ENCODE data around the gene BNIP1.

Gene BNIP1

DNA sequence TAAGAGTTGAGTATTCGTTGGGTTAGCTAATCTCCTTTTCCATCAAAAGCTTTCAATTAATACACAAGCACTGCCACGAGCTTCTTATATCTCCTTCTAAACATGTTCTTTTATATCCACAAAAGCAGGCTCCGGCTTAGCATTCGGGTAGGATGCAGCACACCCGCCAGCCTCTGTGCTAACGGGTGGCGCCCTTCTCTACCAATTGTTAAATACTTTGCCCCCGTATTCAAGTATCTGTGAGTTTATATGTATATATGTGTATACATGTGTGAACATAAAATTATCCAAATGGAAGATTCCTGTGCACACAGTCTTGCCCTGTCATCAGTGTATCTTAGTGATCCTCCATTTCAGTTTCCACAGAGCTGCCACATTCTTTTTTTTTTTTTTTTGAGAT is 27.8 kb downstream of the BNIP1 start:
- no peak for DNase-seq

DNA sequence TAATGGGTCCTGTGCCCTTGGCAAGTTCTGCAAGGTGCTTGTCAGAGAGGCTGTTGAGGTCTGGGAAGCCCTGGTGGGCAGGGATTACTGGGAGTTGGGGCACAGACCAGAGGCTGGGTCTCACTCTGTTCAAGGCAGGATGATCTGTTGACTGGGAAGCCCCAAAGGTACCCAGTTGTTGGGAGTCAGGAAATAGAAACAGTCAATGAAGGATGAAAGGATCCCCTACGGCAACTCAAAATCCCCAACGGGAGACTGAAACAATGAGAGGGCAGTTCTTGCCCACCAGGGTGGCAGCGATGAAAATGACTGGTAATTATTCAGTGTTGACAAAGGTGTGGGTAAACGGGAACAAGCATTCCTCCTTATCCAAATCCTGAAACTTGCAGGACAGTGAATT is 31.2 kb downstream of the BNIP1 start:
- no peak for DNase-seq

- no peak for DNase-seq
These were observed 34.1 kb downstream of the BNIP1 start for GRCh38 chr5:173178369-173178910.

DNA sequence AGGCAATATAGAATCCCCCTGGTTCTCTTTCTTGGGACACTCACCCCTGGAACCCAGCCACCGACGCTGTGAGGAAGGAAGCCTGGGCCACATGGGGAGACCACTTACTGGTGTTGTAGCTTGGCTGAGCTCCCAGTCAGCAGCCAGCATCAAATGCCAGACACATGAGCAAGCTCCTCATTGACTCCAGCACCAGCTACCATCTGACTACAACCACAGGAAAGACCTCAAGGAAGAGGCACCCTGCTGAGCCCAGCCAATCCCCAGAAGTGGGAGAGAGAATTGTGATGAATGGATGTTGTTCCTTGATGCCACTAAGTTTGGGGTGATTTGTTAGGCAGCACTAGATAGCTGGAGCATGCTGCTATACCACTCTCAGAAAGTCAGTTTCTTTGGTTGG is 36.0 kb downstream of the BNIP1 start:
- DNase-seq, result no peak

GRCh38 chr5:173187054-173187743 is 42.9 kb downstream of the BNIP1 start:
- DNase-seq, result no peak

DNA sequence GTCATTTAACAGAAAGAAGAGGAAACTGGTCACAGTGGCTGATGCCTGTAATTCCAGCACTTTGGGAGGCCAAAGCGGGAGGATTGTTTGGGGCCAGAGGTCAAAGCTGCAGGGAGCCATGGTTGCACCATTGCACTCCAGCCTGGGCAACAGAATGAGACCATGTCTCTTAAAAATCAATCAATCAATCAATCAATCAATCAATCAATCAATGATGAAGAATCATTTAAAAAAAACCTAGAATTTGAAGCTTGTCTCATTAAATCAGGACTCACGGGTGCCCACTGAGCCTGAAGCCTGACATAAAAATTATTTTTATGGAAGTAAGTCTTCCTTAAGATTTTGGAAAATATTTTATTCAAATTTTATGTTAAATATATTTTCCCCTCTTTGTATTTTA is 43.9 kb downstream of the BNIP1 start:
- no peak for DNase-seq

DNA sequence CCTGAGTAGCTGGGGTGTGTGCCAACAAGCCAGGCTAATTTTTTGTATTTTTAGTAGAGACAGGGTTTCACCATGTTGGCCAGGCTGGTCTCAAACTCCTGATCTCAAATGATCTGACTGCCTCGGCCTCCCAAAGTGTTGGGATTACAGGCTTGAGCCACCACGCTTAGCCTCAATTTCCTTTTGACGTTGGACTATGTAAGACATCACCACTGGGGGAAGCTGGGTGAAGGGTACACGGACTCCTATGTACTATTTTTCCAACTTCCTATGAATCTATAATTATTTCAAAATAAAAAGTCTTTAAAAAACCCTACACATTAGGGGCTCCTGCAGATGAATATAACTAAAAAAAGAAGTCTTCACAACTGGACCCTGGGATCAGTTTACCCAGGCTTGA is 46.7 kb downstream of the BNIP1 start:
- no peak for DNase-seq

DNA sequence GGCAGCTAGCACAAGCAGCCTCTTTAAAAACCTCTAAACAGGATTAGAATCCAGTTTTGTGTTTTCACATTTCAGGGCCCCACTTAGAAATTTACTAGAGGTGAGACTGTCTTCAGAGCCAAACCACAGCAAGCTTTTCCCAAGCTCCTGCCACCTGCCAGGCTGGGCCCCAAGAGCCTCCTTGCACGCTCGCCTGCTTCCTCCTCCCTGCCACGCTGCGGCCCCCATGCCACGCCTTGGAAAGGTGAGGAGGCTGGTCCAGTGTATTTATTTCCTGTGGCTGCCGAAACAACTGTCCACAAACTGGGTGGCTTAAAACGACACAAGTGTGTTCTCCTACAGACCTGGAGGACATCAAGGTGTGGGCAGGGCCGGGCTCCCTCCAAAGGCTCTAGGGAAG is 47.2 kb downstream of the BNIP1 start:
- no peak for DNase-seq

GRCh38 chr5:173192561-173192960 is 48.2 kb downstream of the BNIP1 start:
- no peak for DNase-seq

DNA sequence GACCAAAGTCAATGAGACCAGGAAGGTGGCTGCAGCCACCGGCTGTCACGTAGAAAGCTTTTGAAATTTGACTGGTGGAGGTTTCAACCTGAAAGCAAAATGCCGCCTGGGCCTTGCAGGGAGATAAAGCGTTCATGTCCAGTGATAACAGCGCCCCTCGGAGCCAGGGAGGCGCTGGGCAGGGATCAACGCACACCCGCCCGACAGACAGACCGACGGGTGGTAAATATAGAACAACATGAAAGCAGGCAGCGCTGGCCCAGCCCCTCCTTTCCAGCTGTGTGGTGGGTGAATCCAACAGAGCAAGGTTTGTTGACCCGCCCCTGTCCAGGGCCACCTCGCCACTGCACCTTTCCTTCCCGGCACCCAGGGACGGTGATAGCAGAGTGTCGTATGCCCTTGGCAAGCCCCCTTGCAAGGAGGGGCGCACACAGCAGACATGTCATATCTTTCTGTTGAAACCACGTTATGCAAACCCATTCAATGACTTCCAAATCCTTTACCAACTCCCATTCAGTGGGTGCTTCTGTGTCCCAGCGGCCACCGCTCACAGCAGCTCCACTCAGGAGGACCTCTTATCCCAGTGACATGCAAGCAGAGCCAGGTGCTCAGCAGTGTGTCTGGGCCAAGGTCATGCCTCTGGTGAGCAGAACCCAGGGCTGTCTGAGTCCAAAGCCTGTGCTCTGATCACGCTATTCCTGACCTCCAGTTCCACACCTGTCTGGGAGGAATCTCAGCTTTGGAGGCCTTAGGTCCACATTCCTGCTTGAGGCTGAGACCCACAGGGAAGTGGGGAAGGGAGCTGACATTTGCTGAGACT is 52.0 kb downstream of the BNIP1 start:
- DNase-seq, result no peak

DNA sequence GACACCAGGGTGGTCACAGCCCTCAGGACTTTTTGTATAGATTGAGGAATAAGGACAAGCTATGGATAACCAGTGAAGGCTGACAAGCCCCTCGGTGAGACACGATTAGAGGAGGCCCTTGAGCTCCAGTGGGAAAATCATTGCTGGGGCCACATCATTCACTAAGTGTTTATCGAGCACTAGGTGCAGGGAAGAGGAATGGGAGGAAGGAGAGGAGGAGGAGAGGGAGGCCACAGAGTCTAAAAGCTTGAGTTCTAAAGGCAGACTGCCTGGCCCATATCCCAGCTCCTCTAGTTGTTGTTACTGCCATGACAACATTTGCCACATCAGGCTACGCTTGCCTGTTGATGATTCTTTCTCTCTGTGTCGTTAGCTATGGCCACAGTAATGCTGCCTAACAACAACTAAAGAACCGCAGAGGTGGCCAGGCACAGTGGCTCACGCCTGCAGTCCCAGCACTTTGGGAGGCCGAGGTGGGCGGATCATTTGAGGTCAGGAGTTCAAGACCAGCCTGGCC is 53.1 kb downstream of the BNIP1 start:
- no peak for DNase-seq

DNA sequence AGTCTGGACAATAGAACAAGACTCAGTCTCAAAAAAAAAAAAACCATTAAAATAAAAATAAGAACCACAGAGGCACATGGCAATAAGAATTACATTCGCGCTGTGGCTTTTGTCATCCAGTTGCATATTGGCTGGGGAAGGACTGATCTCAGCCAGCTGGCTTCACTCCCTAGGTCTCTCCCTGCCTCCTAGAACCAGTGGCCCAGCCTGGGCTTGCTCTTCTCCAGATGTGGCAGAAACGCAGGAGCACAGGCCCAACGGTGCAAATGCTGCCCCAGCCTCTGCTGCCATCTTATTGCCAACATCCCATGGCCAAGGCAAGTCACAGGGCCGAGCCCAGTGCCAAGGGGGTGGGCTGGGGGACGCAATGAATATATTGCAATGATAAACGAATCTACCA is 53.7 kb downstream of the BNIP1 start:
- no peak for DNase-seq

DNA sequence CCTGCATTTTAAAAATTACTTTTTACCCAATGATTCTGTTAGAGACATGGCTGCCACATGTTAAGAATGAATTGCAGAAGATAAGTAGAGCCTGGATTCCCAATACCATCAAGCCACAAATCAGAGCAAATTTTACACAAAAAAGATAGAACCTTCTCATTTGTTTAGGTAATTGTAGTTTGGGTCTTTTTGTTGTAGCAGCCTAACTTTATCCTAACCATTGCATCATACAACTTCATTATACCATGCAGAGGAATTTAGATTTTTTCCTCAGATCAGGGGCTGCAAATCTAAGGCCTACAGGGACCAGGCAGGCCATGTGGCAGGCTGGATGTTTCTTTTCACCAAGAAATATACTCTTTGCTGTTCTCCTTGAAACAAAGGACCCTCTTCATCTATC is 56.0 kb downstream of the BNIP1 start:
- DNase-seq, result no peak

DNA sequence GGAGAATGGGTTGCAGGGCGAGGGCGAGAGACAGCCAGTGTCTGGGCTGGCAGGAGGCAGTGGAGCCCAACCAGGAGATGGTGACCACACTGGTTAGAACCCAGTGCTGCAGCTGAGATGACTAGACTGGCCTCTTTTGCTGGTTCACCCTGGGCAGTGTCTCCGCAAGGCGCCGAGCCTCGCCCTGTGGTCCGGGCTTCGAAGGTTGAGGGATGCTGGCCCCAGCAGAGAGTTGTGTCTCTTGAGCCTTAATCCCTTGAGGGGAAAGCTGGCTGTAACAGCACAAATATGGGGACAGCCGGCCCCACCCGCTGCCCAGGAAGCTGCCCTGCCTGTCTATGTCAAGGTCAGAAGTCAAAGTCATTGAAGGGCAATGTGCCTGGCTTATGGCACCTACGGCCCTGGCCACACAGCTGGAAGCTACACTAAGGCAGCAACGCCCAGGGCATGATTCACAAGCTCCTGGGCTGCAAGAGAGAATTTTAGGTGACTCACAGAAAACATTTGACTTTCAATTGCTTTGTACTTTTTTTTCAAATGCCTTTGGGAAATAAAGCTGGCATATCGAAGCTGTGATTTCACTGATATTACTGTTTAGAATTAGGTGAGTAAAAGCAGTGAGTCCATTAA is 57.4 kb downstream of the BNIP1 start:
- DNase-seq, result no peak

DNA sequence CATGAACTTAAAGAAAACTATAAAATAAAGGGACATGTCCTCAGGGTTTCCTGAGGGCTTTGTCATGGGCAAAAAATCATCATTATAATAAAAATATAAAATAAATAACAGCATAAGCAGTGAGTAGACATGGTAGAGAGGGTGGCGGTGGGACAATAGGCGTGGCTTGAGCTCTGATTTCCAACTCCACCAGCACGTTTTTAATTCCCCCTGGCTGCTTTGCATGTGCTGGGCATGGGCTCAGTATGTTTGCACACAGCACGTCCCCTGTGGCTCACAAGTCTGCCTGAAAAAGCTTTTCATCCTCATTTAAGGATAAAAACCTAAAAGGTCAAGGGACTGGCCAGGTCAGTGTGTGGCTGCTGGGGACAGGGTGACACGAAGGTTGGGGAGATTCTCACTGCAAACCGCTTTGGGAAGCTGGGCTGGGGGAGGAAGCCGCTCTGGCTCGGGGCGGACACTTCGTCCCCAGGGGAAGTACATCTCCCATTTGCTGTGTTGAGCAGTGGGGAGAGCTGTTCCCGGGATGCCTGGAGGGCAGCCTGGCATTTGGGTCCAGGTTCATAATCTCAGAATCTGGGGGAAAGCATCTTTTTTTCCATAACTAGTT is 58.0 kb downstream of the BNIP1 start:
- DNase-seq, result no peak

DNA sequence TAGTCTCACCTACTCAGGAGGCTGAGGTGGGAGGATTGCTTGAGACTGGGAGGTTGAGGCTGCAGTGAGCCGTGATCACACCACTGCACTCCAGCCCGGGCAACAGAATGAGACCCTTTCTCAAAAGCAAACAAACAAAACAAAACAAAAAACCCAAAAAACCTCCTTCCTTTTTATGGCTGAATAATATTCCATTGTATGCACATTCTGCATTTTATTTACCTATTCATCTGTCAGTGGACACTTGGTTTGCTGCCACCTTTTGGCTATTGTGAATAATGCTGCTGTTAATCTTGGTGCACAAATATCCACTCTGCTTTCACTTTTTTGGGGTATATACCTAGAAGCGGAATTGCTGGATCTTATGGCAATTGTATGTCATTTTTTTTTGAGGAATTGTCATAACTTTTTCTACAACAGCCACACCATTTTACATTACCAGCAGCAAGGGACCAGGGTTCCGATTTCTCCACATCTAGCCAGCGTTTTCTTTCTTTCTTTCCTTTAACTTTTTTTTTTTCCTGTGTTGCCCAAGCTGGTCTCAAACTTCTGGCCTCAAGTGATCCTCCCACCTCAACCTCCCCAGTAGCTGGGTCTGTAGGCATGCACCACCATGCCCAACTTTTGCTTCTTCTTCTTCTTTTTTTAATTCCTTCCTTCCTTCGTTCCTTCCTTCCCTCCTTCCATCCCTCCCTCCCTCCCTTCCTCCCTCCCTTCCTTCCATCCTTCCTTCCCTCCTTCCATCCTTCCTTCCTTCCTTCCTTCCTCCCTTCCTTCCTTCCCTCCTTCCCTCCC is 60.1 kb downstream of the BNIP1 start:
- no peak for DNase-seq

GRCh38 chr5:173205916-173206315 is 61.6 kb downstream of the BNIP1 start:
- DNase-seq, result no peak

DNA sequence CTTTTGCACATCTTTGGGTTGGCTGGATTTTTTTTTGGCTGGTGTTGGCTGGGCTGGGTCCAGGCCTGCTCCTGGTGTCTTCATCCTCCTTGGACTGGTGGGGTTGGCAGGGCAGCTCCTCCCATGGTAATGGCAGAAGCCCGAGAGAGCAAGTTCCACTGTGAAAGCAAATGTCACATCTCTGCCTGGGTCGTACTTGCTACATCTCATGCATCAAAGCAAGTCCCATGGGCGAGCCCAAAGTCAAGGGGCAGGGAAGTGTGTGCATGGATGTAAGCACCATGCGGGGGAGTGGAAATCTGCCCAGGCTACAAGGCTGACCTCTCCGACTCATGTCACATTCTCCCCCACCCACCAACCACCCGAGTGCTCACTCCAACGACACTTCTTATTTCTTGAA is 64.0 kb downstream of the BNIP1 start:
- no peak for DNase-seq

GRCh38 chr5:173210877-173211276 is 66.5 kb downstream of the BNIP1 start:
- DNase-seq, result no peak

- DNase-seq, result no peak
These were observed 67.0 kb downstream of the BNIP1 start for GRCh38 chr5:173211284-173211683.

DNA sequence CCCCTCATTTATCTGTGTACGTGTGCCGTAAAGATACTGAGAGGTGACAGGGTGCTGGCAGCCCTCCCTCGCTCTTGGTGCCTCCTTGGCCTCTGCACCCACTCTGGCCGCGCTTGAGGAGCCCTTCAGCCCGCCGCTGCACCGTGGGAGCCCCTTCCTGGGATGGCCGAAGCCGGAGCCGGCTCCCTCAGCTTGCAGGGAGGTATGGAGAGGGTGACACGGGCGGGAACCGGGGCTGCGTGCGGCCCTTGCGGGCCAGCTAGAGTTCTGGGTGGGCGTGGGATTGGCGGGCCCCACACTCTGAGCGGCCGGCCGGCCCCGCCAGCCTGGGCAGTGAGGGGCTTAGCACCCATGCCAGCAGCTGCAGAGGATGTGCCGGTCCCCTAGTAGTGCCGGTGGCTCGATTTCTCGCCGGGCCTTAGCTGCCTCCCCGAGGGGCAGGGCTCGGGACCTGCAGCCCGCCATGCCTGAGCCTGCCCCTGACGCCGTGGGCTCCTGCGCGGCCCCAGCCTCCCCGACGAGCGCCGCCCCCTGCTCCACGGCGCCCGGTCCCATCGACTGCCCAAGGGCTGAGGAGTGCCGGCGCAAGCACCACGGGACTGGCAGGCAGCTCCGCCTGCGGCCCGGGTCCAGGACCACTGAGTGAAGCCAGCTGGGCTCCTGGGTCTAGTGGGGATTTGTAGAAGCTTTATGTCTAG is 69.1 kb downstream of the BNIP1 start:
- no peak for DNase-seq
